GM10248 (cell line): ENCODE results near the gene GJA3.

Experiments
- CTCF ChIA-PET: fragments of 300-600 bp; sonication (Branson Sonifier 250); formaldehyde crosslinking; extraction: SDS; loops from one replicate; lab custom pipeline; 2021; ENCODE audit warnings: antibody characterized with exemption; lab: Yijun Ruan, JAX
- POLR2A ChIA-PET: fragments of 350-650 bp; sonication (Branson Sonifier 250); formaldehyde crosslinking; extraction: SDS; loops from one replicate; lab custom pipeline; 2020; ENCODE audit warnings: antibody characterized with exemption; lab: Yijun Ruan, JAX
- DNase-seq: peaks from one replicate; pipeline ENCODE4 v3.0.0; 2012; ENCODE audit errors: extremely low spot score
- CTCF ChIP-seq: IDR thresholded peaks from 2 replicates; pipeline ENCODE4 v1.5.1; 2012; ENCODE audit warnings: mild to moderate bottlenecking, low read depth; ENCODE audit errors: extremely low read depth, missing control alignments, control extremely low read depth

The GJA3 gene

GRCh38 chr13:20165417-20166257 is 4.8 kb upstream of the GJA3 start:
- CTCF ChIA-PET = interaction anchor here (1.4 to 2.0 kb wide), 3 partner anchors 9 to 238 kb away, joined by 6 to 9 read pairs (median 6); no protein-coding TSS in a partner anchor

GRCh38 chr13:20161951-20162300 is 1.1 kb upstream of the GJA3 start:
- ChIA-PET POLR2A (no interaction called here), CTCF (interaction anchor here (1.0 to 3.3 kb wide), 4 partner anchors 9 to 235 kb away, joined by 4 to 14 read pairs (median 7); no protein-coding TSS in a partner anchor)
- no peak for TF ChIP-seq CTCF
- no peak for DNase-seq

More at GRCh38 chr13:20165417-20166257, 4.8 kb upstream of the GJA3 start:
- DNase-seq = no peak
- no peak for TF ChIP-seq CTCF
- POLR2A ChIA-PET = no interaction called here

- ChIA-PET POLR2A (no interaction called here), CTCF (interaction anchor here (1.0 to 3.3 kb wide), 5 partner anchors 10 to 234 kb away, joined by 4 to 14 read pairs (median 7); no protein-coding TSS in a partner anchor)
Observed at GRCh38 chr13:20161275-20161950, 561 bp upstream of the GJA3 start.

GRCh38 chr13:20159646-20160305 is 1.1 kb downstream of the GJA3 start:
- DNase-seq = no peak
- ChIA-PET POLR2A (no interaction called here), CTCF (interaction anchor here (0.8 to 3.3 kb wide), 5 partner anchors 10 to 233 kb away, joined by 3 to 9 read pairs (median 5); no protein-coding TSS in a partner anchor)
- TF ChIP-seq CTCF = no peak

More at GRCh38 chr13:20161275-20161950, 561 bp upstream of the GJA3 start:
- no peak for TF ChIP-seq CTCF
- DNase-seq = peak; percentile 53

GRCh38 chr13:20157151-20157796 is 3.6 kb downstream of the GJA3 start:
- no peak for DNase-seq
- ChIA-PET CTCF (interaction anchor here (1.1 to 1.5 kb wide), 3 partner anchors 9 to 36 kb away, joined by 3 to 6 read pairs (median 5); no protein-coding TSS in a partner anchor), POLR2A (no interaction called here)
- TF ChIP-seq CTCF = no peak
